Frontal cortex (tissue), 4 donors: Measurements from ENCODE around the gene OPN5. TPM values are rescaled to one million over a fixed set of nuclear protein-coding genes. Genes with fewer than 3 reads are reported as not detected.
A peak's percentile ranks its signal among the peaks of the same experiment; 100 is the strongest.

Experiments used
- DNase-seq, 2 donors: peaks; one replicate each; pipeline ENCODE4 v3.0.0; 2012; ENCODE audit warnings: low spot score in 2 of 2
- FAIRE-seq: peaks from 2 replicates; lab custom pipeline; 2012; peaks lifted over from hg19 to GRCh38; lab: Jason Lieb, UNC
- total RNA-seq: library from RNA; depleted of rRNA; stranded (reverse); fragments of >200 nt; gene quantifications from one replicate; pipeline ENCODE4 v1.2.3, GENCODE V29; 2014
- donor health status: control.
- donor health status: control.
- donor health status: control.

Gene OPN5
- total RNA-seq, 1 donor from 2014 or later = not detected

GRCh38 chr6:47787620-47788497 lies 6.0 kb downstream of the OPN5 start:
- DNase-seq = peak in 1 of 2 donors; percentile 23
- FAIRE-seq = no peak

DNA sequence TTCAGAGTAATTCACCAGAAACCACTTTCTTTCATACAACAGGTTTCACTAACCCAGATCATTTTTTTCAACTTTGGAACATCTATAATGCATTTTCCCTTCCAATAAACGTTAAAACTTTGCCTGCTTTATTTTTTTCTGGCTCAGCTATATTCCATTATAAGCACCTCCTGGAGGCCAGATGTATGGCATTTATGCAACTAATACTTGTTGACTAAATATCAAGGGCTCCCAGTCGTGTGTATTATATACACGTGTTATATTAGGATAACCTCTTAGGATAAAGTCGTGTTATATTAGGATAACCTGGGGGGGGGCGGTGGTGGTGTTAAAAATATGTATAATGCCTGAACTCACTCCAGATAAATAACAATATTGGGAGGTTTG lies 6.7 kb downstream of the OPN5 start:
- DNase-seq (no peak), FAIRE-seq (no peak)

DNA sequence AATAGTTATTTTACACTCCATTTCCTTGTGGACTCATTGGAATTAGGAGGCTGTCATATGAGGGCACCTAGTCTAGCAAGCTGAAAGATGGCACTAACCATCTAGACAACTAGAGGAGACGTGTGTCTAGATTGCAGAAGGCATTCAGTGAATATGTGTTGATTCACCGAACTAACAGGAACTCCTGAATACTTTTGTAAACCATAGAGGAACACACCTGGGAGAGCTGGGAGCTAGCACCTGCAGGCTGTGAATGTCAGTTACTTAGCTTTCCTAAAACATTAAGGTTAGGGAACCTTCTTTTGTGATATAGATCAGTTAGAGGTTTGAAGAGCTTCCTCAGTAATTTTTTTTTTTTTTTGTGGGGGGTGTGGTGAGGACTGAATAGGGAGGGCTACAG lies 7.7 kb downstream of the OPN5 start:
- DNase-seq (no peak), FAIRE-seq (no peak)

- FAIRE-seq = no peak
Measured at GRCh38 chr6:47792216-47792733, 10.4 kb downstream of the OPN5 start.

GRCh38 chr6:47794577-47795135 lies 12.8 kb downstream of the OPN5 start:
- FAIRE-seq (no peak), DNase-seq (no peak)

More at GRCh38 chr6:47792216-47792733, 10.4 kb downstream of the OPN5 start:
- no peak for DNase-seq

DNA sequence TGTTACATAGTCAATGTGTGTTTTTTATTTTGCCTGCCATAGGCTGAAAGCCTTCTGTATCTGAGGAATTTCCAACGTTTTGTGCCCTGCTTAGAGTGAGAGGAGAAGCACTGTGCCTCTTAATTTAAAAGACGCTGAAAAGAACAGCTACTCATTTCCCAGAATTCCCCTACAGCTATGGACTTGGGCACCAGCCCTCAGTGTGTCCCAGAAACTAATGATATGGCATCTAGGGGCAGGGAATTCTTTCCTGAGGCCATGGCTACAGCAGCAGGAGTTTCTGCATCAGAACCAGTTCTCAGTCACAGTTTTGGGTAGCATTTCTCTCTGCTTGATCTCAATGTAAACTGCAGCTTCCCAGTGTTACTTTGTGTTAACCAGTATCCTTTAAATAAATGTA lies 20.2 kb downstream of the OPN5 start:
- DNase-seq (no peak), FAIRE-seq (no peak)

DNA sequence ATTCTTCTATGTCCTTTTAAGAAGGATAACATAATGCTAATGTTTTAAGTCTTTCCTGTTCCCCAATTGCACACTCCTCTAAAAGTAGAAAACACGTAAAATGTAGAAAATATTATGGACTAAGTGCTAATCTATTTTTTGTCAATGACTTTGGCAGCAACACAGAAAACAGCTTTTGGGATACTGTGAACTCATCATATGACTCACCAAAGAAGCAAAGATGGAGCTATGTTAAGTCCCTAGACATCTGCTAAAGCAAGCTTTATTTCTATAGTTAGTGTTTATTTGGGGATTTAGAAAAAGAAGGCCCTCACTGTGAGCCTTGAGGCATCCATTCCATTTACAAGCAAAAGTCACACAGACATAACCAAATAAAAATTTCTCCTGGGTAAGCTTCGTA lies 23.0 kb downstream of the OPN5 start:
- DNase-seq (no peak), FAIRE-seq (no peak)

DNA sequence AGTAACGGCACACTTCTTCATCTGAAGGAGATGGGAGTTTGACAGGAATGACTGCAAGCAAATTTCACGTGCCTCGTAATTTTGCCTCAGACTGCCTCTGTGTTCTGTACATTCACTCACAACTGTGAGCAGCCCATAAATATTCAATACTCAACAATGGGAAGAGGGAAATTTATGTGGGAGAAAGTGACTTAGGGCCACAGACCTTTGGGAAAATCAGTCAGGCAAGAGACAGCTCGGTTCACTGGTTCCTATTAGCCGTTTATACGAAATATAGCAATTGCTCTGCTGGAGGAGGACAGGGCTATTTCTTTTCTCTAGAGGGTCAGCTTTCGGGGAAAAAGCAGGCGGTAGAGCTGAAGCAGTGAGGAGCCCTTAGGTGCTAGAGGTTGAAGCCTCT lies 28.0 kb downstream of the OPN5 start:
- FAIRE-seq (no peak), DNase-seq (no peak)

DNA sequence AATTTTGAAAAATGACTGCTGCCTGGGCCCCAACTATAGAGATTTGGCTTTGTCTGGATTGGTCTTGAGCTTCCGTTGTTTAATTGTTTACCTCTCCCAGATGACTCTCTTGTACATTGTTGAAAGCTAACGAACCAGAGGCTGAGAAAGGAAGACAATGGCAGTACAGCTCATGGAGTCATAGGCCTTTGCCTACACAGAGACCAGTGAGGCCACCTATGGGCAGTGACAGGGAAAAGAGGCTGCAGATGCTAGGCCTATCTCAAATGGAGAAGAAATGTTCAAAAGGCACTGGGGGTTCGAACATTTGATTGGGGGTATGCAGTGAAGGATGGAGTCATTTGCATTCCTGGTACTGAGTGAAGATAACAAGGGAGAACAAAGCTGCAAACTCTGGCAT lies 29.1 kb downstream of the OPN5 start:
- DNase-seq = no peak
- no peak for FAIRE-seq

DNA sequence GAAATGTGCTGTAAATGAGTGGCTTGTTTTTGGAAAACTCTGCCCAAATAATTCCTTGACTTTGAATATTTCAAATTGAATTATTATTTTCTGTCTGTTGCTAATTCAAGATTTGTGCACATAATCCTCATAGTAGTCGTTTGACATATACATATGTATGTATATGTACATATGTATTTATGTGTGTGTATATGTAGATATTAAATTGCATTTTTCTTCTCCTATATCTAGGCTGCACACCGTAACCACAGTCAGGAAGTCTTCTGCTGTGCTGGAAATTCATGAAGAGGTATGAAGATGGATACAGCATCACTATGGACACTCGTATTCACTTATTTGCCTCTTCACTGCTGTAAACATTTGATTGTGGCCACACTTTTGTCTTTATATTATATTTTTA lies 29.6 kb downstream of the OPN5 start:
- no peak for FAIRE-seq
- DNase-seq = no peak

GRCh38 chr6:47817749-47818148 lies 35.9 kb downstream of the OPN5 start:
- FAIRE-seq (no peak), DNase-seq (no peak)

DNA sequence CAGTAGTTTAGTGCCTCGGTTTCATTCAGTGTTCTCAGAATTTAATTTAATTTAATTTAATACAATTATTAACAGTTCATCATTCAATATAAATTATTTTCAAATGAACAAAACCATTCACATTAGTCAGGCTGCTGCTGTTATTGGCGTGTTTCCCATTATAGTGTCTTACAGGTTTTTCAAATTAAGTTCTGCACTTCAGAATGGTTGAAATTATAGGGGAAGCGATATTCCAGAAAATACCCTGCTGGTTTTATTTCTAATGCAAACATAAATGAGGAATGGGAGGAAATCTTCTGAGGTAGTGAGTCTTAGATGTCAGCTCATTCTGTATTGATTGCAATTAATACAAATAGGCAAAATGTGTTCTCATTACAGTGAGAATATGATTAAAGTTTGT lies 37.6 kb downstream of the OPN5 start:
- FAIRE-seq (no peak), DNase-seq (no peak)

GRCh38 chr6:47822856-47823554 lies 41.2 kb downstream of the OPN5 start:
- DNase-seq (no peak), FAIRE-seq (no peak)

- DNase-seq = no peak
- no peak for FAIRE-seq
Measured at GRCh38 chr6:47832386-47833100, 50.7 kb downstream of the OPN5 start.

- DNase-seq = no peak
- FAIRE-seq = no peak
Measured at GRCh38 chr6:47834196-47834595, 52.4 kb downstream of the OPN5 start.

DNA sequence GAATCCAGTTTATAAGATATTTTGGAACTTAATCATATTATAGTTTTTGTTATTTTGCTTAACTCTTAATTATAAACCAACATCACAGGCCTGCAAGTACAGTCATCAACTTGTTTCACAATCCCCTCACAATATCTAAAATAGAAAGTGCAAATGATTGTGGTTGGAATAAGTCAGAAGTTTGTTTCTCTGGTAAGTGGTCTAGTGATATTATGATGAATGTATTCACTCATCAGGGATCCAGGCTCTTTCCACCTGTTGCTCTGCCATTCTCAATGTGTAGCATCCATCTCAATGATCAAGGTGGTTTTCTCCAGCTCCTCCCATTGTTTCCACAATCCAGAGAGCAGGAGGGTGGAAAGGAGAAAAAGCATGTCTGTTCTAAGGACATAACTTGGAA lies 54.2 kb downstream of the OPN5 start:
- FAIRE-seq (no peak), DNase-seq (no peak)

- DNase-seq (no peak), FAIRE-seq (no peak)
Measured at GRCh38 chr6:47836639-47837038, 54.8 kb downstream of the OPN5 start.

DNA sequence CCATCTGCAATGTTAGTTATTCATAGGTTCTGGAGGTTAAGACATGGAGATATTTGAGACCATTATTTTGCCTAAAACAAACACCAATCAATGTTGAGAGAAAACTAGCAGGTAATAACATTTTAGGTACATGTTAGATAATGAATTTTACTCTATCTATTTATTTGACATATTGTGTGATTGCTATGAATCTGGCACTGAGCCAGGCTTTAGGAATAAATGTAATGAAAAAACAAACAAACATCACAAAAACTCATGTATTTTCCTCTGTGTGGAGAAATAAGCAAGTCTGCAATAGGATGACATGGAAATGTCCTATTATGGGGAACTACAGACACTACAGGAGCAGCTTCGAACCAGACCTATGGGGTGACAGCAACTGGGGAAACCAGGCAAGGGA lies 57.8 kb downstream of the OPN5 start:
- no peak for FAIRE-seq
- no peak for DNase-seq

DNA sequence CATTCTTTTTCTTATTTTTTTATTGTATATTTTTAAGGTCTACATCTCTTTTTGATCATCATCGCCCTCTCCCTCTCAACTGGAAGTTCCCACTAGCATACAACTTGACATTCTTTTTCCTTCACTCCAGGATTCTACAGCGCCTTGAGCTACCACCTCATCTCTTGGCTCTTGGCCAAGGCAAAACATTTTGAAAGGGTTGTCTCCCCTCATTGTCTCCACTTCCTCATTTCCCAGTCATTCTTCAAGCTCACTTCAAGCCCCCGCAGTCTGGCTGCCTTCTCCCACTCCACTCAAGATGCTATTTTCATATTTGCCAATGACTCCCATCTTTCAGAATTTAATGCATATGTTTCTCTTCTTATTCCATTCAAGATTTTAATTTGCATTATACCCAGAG lies 63.0 kb downstream of the OPN5 start:
- DNase-seq (no peak), FAIRE-seq (no peak)

DNA sequence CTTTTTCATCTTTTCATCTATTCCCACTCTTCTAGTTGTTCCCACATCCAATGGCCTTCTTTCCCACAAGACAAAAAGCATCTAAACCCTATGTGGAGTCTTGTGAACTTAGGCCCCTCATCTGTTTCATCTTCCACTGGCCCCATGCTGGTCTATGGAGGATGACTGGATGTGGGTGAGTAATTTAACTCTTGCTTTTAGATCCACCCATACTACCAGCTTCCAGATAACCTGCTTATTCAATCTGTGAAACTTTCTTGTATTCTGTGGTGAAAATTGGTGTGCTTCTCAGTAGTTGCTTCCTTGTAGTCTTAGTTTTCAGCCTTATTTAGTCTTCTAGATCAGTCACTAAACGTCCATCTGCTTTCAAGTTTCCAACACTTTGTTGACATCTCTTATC lies 64.9 kb downstream of the OPN5 start:
- FAIRE-seq (no peak), DNase-seq (no peak)
